ENCODE results near the gene SMG5.
A peak's percentile ranks its signal among the peaks of the same experiment; 100 is the strongest.

Gene SMG5

DNA sequence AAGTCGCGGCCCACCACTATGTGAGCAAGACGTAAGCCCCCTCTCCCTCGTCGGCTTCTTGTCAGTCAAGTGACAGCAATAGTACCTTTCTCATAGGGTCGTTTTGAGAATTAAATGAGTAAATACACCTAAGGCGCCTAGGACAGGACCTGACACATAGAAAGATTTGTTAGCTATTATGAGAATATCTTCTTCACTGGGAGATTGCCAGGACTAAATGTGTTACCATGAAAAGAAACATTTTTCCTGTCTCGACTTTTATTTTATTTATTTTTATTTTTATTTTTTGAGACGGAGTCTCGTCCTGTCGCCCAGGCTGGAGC, 69.0 kb downstream of the SMG5 start:
- DNase-seq, result no peak

DNA sequence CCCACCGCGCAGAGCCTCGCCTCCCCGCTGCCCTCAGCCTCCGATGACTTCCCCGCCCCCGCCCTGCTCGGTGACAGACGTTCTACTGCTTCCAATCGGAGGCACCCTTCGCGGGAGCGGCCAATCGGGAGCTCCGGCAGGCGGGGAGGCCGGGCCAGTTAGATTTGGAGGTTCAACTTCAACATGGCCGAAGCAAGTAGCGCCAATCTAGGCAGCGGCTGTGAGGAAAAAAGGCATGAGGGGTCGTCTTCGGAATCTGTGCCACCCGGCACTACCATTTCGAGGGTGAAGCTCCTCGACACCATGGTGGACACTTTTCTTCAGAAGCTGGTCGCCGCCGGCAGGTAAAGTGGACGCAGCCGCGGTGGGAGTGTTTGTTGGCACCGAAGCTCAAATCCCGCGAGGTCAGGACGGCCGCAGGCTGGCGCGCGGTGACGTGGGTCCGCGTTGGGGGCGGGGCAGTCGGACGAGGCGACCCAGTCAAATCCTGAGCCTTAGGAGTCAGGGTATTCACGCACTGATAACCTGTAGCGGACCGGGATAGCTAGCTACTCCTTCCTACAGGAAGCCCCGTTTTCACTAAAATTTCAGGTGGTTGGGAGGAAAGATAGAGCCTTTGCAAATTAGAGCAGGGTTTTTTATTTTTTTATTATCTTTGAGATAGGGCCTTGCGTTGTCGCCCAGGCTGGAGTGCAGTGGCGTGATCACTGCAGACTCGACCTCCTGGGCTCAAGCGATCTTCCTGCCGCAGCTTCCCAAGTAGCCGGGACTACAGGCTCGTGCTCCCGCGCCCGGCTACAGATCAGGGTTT, 69.6 kb downstream of the SMG5 start, which contains the start of gene PMF1:
PMF1 (plus strand) TSS at position 175 of the 811 bp plus-strand sequence; CDS start at position 184, 9 bp downstream.
- peak; percentile 95 for DNase-seq

DNA sequence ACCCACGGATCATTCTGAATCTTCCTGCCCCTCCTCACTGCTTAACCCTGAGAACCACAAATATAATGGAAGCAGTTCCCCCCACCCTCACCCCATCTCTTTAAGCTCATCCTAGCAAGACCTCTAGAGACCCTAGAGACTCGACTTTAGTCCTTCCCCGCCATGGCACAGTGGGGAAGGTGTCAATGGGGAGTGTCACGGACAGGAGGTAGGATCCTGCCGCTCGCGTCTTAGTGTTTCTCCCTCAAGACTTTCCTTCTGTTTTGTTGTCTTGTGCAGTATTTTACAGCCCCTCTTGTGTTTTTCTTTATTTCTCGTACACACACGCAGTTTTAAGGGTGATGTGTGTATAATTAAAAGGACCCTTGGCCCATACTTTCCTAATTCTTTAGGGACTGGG, 70.5 kb downstream of the SMG5 start:
- no peak for DNase-seq

DNA sequence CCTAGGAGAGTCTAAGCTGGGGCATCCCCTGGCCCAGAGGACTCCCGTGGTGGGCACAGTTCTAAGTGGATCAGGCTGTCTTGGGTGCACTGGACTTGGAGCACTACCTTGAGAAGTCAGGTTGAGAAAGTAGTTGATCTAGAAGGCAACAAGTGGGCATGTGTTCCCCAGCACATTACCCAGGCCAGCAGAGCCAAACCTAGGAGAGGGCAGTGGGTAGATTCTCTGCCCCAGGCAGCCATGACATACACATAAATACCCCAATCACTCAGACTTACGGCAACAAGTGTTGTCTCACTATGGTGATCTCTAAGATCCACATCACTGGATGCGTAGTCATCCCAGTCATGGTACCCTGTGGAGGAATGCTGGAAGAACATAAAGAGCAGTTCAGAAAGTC, 71.4 kb downstream of the SMG5 start:
- DNase-seq, result no peak

DNA sequence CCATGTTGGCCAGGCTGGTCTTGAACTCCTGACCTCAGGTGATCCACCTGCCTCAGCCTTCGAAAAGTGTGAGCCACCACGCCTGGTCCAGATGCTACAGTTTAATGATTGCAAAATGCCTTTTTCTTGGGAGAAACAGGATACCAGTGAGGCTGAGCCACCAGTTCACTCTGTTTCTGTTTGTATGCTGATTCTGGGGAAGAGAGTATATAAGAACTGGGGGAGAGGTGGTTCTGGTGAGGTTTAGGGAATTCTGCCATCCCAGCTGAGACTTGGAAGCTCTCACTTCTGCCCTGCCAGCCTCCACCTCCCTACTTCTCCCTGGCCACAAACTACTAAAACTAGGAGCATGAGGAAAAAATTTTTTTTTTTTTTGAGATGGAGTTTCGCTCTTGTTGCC, 77.9 kb downstream of the SMG5 start:
- DNase-seq, result no peak

DNA sequence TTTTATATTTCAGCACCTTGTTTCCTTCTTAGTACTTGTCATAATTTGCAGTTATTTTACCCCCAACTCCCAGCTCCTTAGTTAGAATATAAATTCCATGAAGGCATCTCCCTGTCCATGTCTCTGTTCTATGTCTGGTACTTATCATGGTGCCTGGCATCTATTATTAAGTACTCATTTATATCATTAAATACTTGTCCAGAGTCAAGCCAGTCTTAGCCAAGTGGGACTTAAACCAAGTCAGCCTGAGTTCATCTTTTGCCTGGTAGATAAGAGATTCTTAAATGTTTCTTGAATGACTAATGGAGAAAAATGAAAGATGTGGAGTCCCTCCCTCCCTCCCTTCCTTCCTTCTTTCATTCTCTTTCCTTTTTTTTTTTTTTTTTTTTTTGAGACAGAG, 79.3 kb downstream of the SMG5 start:
- no peak for DNase-seq

DNA sequence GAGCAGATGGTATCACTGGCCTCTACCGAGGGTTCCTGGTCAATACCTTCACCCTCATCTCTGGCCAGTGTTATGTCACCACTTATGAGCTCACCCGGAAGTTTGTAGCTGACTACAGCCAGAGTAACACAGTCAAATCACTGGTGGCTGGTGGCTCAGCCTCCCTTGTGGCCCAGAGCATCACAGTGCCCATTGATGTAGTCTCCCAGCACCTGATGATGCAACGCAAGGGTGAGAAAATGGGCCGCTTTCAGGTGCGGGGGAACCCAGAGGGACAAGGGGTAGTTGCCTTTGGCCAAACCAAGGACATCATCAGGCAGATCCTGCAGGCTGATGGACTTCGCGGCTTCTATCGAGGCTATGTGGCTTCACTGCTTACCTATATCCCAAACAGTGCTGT, 82.6 kb downstream of the SMG5 start:
- DNase-seq, result no peak

All from CD4-positive, alpha-beta T cell treated with Interleukin-1 beta for 1 hour (primary cell).